Left cardiac atrium (tissue), 4 donors: ENCODE results near the gene IGFBP7. TPM values are rescaled to one million over a fixed set of nuclear protein-coding genes. Genes with fewer than 3 reads are reported as not detected.
A peak's percentile ranks its signal among the peaks of the same experiment; 100 is the strongest.
"Not testable (repeated sequence)": the region's sequence is repeated elsewhere in the genome, so short reads cannot be mapped to it uniquely, and the experiment has no call there.

ENCODE experiments used
- ATAC-seq, 2 donors: fragments of 200-7000 bp; cut with Tn5 transposase; one replicate each; pipeline ENCODE4 v1.9.1; 2020; ENCODE audit warnings: mild to moderate bottlenecking in 2 of 2, moderate library complexity in 2 of 2
- DNase-seq: peaks from one replicate; pipeline ENCODE4 v3.0.0-alpha.2; 2020
- intact Hi-C, 2 donors: fragments of 100-400 bp; cut with DNase I; formaldehyde crosslinking; loops; one replicate each; pipeline versions ENCODE4 v1.14.1 to v1.15.1; 2022 to 2023
- total RNA-seq, 2 donors: library from RNA; stranded (reverse); fragmentation: NEBNext Ultra II Directional; extraction: Animal tissue kit (Norgen Biotek cat#: 25700); gene quantifications; one replicate each; pipeline ENCODE4 v1.2.1, GENCODE V29; 2021
- donor health status: DM: no; HTN: yes; CAD: no.
- donor health status: DM: no; HTN: yes; CAD: no; lungs with severe emphysema.
- donor health status: DM: yes; HTN: yes; CAD: no.
- donor health status: Dilated cardiomyopathy.

IGFBP7 gene
- total RNA-seq, 2 donors from 2014 or later = 580 to 792 TPM

DNA sequence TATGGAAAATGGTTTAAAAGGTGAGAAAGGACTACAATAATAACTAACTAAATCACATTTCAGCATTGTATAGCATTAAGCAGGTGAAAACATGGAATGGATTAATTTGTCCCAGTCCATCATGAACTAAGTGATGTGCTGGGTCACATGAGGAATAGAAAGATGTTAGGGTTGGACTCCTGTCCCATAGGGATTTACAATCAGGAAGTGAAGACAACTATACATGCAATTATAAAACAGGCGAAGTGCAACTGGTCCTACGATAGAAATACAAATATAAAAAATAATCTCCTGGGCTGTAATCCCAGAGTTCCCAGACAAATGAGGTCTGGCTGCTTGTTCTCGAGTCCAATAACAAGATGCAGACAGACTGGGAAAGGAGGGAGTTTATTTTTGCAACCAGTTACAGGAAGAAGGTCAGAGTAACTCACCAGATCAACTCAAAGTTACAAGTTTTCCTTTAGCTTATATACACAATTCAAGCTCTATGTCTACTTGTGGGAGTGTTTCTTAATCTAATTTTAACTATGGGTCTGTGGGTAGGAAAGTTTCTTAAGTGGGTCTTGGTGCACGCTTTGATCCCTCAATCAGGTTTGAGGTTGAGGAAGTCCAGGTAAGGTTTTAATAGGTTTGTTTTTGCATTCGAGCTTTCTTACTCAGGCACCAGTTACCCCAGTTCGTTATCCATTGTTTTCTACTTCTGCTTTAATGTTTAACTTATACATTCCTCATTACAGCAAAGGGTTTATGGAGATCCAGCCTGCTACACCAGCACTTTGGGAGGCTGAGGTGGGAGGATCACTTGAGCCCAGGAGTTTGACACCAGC, 50.1 kb downstream of the IGFBP7 start:
- ATAC-seq (no peak), DNase-seq (no peak)
- intact Hi-C loops = no loop called here

DNA sequence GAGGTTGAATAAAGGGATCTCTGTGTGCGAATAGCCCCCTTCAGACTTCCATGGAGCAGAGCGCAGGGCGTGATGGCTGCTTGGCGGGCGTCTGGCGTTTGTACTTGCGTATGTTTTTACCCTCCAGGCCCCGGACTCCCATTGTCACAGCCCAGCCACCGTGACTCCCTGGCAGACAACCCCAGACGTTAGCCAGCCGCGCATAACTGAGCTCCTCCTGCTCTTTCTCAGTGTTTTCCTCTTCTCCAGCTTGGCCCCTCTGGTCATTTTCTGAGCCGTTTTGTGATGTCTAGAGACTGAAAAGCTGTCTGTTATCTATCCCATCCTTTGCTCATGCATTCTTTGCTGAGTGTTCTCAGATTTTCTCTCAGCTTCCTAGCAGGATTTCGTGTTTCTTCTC, 54.3 kb downstream of the IGFBP7 start:
- DNase-seq (peak; percentile 68), ATAC-seq (peak; percentile 65 to 68)
- intact Hi-C loops = no loop called here

DNA sequence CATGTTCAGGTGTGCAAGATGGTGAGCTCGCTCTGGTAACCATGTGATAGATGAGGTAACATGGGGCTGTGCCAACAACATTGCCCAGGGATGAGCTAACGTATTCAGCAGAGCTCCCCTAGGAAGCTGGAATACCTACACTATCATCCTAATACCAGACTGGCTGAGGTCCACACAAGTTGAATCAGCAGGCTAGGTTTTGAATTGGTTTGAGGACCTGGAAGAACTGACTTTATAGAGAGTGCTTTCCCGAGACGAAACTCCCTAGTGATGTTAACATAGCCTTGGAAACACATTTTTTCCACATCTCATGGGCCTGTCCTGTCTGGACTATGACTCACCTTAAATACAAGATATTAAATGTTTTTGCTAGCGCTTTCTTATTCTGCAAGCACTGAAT, 56.7 kb downstream of the IGFBP7 start:
- ATAC-seq (peak in 1 of 2 donors; percentile 67), DNase-seq (no peak)
- intact Hi-C loops = no loop called here

DNA sequence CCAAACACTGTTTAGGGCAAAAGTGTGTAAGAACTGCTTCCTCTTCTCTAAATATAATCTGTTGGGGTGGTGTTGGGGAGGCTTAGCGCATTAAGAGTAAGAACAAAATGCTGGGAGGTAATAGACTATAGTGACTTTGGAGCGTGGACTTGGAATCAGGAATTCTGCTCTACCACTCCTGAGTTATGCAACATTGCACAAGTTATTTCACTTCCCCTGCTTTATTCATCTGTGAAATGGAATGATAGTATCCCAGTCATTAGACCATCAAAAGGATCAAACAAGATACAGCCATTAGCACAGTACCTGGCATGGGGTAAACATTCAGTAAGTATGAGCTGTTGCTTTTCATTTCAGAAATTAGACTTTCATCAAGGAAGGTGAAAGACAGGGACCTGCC, 58.7 kb downstream of the IGFBP7 start:
- intact Hi-C loops = no loop called here
- ATAC-seq (no peak), DNase-seq (no peak)

DNA sequence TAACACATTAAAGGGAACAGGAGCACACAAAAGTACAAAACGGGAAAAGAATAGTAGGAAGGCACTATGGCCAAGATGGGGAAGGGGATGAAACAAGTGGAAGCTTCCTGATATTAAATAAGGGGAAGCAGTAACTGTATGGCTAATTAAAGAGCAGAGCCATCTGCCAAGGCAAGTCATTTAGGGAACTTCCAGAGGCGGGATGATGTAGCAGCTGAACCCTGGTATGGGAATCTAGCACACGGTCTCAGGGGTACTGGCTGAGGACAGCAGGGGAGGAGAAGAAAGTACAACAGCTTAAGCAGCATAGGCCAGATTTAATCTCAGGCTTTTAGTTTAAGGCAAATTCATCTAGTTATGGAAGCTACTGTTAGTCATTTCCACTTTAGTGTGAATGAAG, 59.1 kb downstream of the IGFBP7 start:
- intact Hi-C loops = no loop called here
- DNase-seq (no peak), ATAC-seq (peak; percentile 27 to 38)

DNA sequence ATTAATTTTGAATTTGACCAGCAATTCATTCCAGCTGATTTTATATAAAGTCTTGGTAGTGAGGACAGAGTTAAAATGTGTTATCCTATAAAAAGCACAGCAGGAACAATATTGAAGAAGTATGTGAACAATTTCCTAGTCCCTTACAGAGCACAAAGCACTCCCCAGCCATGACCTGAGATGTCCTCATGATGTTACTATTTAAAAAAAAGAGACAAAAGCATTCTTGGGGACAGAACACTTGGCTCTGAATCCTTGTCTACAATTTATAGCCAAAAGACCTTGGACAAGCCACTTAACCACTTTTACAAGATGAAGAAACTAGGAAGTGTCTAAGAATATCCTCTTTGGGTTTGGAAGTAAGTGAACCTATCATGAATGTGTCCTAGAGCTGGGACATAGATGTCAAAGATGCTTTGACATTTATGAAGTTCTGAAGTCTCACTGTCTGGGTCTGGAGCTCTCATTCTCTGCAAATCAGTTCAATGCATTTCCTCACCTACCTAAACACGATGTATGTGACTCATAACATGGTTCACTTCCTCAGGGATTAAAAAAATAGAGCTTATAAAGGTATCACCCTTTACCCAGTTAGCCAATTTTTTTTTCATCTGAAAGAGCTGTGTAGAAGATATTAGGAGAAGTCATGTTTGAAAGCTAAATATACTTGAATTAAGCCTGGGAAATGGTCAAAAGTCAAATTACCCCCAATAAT, 61.4 kb downstream of the IGFBP7 start:
- DNase-seq = no peak
- ATAC-seq = no peak
- intact Hi-C loops = loop anchor here in 1 of 2 donors (10.0 kb wide), 1 partner anchor 56 kb away; no protein-coding TSS in a partner anchor

DNA sequence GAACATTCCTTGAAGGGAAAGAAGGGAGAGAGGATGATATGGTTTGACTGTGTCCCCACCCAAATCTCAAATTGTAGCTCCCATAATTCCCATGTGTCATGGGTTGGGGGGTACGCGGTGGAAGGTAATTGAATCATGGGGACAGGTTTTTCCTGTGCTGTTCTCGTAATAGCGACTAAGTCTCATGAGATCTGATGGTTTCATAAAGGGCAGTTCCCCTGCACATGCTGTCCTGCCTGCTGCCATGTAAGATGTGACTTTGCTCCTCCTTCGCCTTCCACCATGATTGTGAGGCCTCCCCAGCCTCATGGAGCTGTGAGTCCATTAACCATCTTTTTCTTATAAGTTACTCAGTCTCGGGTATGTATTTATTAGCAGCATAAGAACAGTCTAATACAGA, 63.1 kb downstream of the IGFBP7 start:
- intact Hi-C loops = loop anchor here in 1 of 2 donors (10.0 kb wide), 1 partner anchor 58 kb away; no protein-coding TSS in a partner anchor
- not testable (repeated sequence) for DNase-seq, ATAC-seq

DNA sequence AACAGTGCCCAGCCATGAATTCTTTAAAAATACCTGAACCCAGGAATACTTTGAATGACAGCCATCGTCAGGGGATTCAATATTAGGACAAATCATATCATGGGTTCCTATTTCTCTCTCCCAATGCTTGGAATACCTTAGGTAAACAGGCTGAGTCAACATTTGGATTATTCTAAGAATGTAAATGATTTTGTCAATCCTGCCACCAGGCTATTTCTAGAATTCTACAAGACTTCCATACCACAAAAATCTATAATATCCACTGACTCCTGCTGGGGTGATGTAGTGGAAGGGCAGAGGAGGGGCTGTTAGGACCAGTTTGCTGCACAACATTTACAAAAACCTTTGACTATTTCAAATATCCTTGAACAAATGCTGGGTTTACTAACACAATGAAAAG, 65.2 kb downstream of the IGFBP7 start:
- ATAC-seq = no peak
- no peak for DNase-seq
- intact Hi-C loops = loop anchor here (5.0 to 10.0 kb wide), 2 partner anchors 60 to 67 kb away; partner anchors contain the start of gene IGFBP7 (in 1 of the 2)

DNA sequence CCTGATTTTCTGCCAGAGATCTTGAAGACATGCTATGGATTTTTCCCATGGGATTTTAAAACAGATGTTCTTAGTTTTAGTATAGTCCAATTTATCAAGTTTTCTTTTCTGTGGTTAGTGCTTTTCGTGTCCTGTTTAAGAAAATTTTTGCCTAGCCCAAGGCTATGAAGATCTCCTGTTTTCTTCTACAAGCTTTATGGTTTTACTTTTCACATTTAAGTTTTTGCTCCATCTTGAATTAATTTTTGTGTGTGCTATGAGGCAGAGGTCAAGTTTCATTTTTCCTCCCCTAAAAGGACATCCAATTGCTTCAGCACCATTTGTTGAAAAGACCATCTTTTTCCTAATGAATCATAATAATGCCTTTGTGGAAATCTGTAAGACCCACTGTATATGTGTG, 65.9 kb downstream of the IGFBP7 start:
- ATAC-seq (no peak), DNase-seq (no peak)
- intact Hi-C loops = loop anchor here (5.0 to 10.0 kb wide), 2 partner anchors 61 to 68 kb away; partner anchors contain the start of gene IGFBP7 (in 1 of the 2)

DNA sequence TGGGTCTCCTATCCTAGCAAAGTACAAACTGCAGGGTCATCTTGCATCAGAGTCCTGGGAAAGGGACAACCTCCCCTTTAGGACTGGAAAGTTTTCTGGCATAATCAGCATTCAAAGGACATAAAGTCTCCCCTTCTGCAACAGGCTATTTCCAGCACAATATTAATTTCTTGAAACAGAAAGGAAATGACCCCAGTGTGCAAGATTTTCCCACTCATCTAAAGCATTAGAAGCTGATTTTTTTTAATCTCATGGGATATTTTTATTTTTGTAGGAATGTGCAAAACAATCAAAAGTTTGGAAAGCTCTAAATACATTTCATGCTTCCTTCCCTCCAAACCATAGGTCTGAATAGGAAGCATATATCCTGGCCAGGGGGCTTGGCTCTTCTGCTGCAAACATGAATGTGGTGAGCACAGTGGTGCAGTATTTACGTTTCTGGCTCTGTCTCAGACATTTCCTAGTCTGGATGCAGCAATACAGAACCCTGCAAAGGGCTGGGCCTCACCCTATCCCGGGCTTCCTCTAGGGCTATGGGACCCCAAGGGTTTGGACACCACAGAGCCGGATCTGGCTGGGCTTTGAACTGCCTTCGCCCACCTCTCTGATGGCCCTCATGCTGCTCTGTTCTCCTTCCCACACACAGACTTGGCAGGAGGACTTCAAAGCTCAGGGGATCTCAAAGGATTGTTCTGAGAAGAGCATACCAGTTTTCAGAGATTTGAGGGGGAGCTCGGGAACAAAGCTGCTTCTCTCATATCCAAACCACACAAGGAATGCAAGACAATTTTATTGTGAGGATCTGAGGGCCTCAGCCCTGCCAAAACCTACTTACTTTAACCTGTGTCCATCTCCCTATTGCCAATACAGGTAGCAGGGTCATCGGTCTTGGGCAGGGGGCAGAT, 66.6 kb downstream of the IGFBP7 start:
- peak; percentile 76 for ATAC-seq
- intact Hi-C loops = loop anchor here (5.0 to 10.0 kb wide), 2 partner anchors 61 to 69 kb away; partner anchors contain the start of gene IGFBP7 (in 1 of the 2)
- no peak for DNase-seq

DNA sequence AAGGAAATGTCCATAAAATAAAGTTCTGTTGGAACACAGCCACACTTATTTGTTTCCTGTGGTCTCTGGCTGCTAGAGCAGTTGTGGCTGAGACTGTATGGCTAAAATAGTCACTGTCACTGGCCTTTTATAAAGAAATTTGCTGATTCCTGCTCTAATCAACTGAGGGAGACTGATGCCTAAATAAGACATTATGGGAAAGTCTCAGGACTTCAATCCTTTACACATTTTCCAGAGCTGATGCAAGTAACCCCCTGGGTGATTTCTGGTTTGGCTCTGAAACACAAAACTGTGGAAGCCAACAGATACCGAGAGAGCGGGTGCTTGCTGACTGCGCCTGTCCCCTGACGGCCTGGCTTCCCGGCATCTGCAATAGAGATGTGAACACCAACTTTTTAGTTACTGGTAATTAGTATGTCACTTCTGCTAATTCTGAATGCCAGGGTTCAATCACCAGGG, 67.4 kb downstream of the IGFBP7 start:
- intact Hi-C loops = loop anchor here (5.0 to 10.0 kb wide), 2 partner anchors 62 to 70 kb away; partner anchors contain the start of gene IGFBP7 (in 1 of the 2)
- peak; percentile 67 to 73 for ATAC-seq
- DNase-seq = peak; percentile 46

DNA sequence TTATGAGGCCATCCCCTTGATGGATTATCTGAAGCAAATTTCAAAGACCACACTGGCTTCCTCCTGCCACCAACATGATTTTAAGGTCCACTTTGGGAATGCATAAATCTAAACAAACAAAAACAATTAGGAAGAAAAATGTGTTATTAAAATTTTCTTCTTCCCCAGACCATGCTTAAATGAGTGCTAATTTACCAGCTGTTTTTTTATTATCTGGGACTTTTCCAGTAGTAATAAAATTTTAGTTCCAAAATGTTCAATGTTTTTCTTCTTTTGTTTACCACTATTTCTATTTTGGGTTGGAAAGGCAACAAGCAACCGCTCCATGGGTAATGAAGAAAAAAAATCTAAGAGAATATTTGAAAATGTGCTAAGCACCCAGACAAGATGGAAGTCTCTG, 69.2 kb downstream of the IGFBP7 start:
- no peak for DNase-seq
- intact Hi-C loops = loop anchor here (5.0 to 10.0 kb wide), 2 partner anchors 64 to 71 kb away; partner anchors contain the start of gene IGFBP7 (in 1 of the 2)
- ATAC-seq = no peak

DNA sequence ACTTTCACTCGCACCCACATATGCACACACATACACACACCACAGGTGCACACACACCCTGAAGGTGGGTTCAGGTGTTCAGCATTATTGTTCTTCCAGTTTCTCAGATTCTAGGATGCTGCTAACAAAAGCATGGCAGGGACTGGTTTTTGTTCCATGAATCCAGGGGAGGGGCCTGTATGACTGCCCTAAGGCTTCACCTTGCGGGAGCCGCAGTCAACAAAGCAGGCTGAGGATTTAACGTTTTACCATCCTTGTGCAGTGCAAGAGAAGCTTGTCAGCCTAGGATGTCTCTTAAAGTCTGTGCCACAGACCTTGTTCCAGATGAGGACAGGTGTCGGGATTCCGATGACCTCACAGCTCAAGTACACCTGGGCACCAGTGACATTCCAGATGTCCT, 69.7 kb downstream of the IGFBP7 start:
- intact Hi-C loops = loop anchor here (5.0 to 10.0 kb wide), 2 partner anchors 64 to 72 kb away; partner anchors contain the start of gene IGFBP7 (in 1 of the 2)
- DNase-seq = no peak
- ATAC-seq = no peak

DNA sequence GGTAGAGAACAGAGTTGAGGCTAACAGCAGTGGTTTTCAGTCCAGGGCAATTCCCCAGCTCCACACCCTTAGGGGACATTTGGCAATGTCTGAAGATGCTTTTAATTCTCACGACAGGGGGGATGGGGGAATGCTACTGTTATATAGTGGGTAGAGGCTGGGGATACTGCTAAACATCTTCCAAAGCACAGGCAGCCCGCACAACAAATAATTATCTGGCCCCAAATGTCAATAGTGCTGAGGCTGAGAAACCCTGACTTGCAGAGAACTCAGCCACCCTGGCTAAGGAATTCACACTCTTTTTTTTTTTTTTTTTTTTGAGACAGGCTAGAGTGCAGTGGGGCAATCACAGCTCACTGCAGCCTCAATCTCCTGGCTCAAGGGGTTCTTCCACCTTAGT, 70.8 kb downstream of the IGFBP7 start:
- DNase-seq (no peak), ATAC-seq (no peak)
- intact Hi-C loops = loop anchor here (5.0 to 10.0 kb wide), 2 partner anchors 123 to 125 kb away; no protein-coding TSS in a partner anchor

DNA sequence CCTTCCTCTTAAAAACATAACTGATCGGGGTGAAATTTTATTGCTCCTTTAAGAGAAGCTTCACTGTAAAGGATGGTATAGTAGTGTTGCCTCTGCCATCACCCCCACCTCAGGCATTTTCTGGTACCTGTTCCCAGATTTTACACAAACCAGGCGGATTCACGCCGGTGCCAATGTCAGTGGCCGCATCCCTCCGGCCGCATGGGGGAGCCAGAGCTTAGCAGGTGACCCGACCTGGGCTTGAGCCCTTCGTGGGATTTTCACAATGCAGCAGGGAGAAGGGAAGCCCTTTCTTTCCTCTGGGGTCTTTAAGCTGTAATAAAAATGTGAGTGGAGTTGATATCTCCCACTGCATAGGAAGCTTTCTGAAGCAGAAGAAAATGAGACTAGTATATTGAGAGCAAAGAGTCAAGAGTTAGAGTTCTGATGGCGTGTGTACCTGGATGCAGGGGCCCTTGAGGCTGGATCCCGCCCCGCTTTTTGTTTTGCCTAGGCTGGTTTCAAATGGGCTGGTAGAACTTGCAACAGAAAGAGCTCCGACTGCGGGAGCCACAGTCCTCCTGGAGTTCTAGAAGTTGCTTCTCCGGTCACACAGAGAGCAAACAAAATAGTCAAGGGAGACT, 72.1 kb downstream of the IGFBP7 start:
- ATAC-seq (peak; percentile 38 to 63), DNase-seq (peak; percentile 64)
- intact Hi-C loops = loop anchor here (5.0 to 10.0 kb wide), 2 partner anchors 124 to 127 kb away; no protein-coding TSS in a partner anchor

DNA sequence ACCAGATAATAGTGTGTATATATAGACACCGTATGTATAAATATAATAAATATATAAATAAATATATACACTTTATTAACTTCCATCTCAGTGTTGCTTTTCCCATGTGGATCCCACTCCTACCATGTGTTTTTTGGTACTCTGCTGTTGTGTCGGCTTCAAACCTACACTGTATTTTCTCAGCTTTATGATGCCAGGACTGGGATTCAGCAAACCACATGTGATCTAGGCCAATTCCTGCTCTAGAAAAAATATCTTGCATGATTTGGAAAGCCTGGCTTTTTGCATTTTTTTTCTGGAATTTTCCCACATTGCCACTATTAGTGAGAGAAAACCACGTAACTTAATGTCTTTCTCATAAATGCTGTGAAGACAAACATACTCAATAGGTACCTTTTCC, 75.7 kb downstream of the IGFBP7 start:
- intact Hi-C loops = loop anchor here in 1 of 2 donors (10.0 kb wide), 1 partner anchor 130 kb away; no protein-coding TSS in a partner anchor
- ATAC-seq = no peak
- DNase-seq = no peak

DNA sequence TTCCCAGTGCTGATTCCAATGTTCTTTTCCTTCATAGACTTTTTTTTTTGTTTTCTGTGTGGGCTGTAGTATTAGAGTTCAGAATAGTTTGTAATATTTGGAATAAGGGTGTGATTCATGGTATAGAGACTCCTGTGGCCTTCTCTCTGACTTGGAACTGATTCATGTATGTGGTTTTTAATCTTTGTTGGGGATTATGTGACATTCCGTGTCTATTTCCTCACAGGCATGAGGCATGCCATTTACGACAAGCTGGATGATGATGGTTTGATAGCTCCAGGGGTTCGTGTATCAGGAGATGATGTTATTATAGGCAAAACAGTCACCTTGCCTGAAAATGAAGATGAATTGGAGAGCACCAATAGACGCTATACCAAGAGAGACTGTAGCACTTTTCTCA, 87.1 kb downstream of the IGFBP7 start:
- intact Hi-C loops = no loop called here
- DNase-seq (no peak), ATAC-seq (no peak)
